IPS-18a (cell line): ENCODE measurements around the gene WDR70.
"Not testable (repeated sequence)": the region's sequence is repeated elsewhere in the genome, so short reads cannot be mapped to it uniquely, and the experiment has no call there.

ENCODE experiments used
- H3K27ac ChIP-seq: one replicate; pipeline ENCODE4 v1.5.1; 2013; ENCODE audit warnings: low read length
- H3K27me3 ChIP-seq: one replicate; pipeline ENCODE4 v1.6.1; 2013; ENCODE audit warnings: mild to moderate bottlenecking, low read length; ENCODE audit not compliant: control insufficient read depth, insufficient read depth
- H3K36me3 ChIP-seq: one replicate; pipeline ENCODE4 v1.6.1; 2013; ENCODE audit warnings: low read depth, low read length; ENCODE audit not compliant: control insufficient read depth
- H3K4me1 ChIP-seq: one replicate; pipeline ENCODE4 v1.6.1; 2013; ENCODE audit warnings: low read depth, low read length; ENCODE audit not compliant: control insufficient read depth
- H3K4me3 ChIP-seq: one replicate; pipeline ENCODE4 v1.5.1; 2013; ENCODE audit warnings: low read length
- H3K9ac ChIP-seq: one replicate; pipeline ENCODE4 v1.6.1; 2013; ENCODE audit warnings: mild to moderate bottlenecking, low read length, moderate library complexity
- H3K9me3 ChIP-seq: one replicate; pipeline ENCODE4 v1.6.1; 2013; ENCODE audit warnings: low read depth, low read length; ENCODE audit not compliant: control insufficient read depth

WDR70 gene

GRCh38 chr5:37580106-37580505 lies 201.0 kb downstream of the WDR70 start:
- Histone ChIP-seq H3K9ac (no peak overlapping the region), H3K4me1 (no peaks in the 10 kb centered on the region), H3K27ac (no peak overlapping the region), H3K4me3 (no peak overlapping the region), H3K27me3 (no peaks in the 10 kb centered on the region), H3K36me3 (no peaks in the 10 kb centered on the region), H3K9me3 (no peaks in the 10 kb centered on the region)

DNA sequence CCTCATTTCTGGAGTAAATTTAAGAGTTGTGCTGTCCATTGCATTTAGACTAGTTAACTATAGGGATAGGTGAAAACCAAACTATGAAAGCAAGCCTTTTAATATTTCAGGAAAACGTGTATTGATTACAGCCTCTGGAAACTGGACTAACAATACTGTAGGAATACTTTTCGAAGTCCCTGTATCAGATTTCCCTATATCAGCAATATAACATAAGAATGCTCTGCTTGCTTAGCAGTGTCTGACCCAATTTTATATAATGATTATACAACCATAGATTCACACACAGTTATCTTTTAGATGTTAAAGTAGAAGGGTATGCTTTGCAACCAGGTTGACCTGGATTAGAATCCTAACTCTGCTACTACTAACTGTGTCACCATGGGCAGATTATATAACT lies 203.1 kb downstream of the WDR70 start:
- Histone ChIP-seq H3K36me3 (no peaks in the 10 kb centered on the region), H3K27ac (no peak overlapping the region), H3K27me3 (no peaks in the 10 kb centered on the region), H3K9ac (no peak overlapping the region), H3K4me3 (no peak overlapping the region), H3K4me1 (no peaks in the 10 kb centered on the region), H3K9me3 (no peaks in the 10 kb centered on the region)

- not testable (repeated sequence) for H3K36me3 ChIP-seq, H3K27me3 ChIP-seq, H3K9ac ChIP-seq, H3K9me3 ChIP-seq, H3K27ac ChIP-seq, H3K4me1 ChIP-seq, H3K4me3 ChIP-seq
These were observed 214.2 kb downstream of the WDR70 start for GRCh38 chr5:37593292-37593691.

- H3K9me3 ChIP-seq, H3K4me3 ChIP-seq, H3K9ac ChIP-seq, H3K36me3 ChIP-seq, H3K27me3 ChIP-seq, H3K27ac ChIP-seq, H3K4me1 ChIP-seq: not testable (repeated sequence)
These were observed 215.7 kb downstream of the WDR70 start for GRCh38 chr5:37594864-37595263.

DNA sequence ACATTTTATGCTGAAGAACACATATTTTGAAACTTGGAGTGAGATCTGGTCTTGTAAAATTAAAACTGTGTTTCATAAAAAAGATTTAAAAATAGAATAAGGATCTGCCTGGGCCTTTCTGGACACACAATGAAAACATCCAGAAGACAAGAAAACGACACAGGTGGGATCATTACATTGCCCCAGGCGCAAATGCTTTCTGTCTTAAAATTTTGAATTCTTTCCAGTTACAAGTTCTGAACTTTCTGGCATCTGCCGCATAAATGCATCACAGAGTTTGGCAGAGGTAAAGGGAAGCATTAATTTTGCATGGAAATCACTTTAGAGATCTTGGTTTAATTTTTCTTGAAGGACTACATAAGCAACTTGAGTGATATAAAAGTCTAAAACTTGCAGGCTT lies 219.6 kb downstream of the WDR70 start:
- H3K4me1 ChIP-seq = no peaks in the 10 kb centered on the region
- H3K27me3 ChIP-seq = no peaks in the 10 kb centered on the region
- H3K27ac ChIP-seq = no peak overlapping the region
- no peak overlapping the region for H3K9ac ChIP-seq
- H3K9me3 ChIP-seq = no peaks in the 10 kb centered on the region
- H3K36me3 ChIP-seq = no peaks in the 10 kb centered on the region
- H3K4me3 ChIP-seq = no peak overlapping the region

DNA sequence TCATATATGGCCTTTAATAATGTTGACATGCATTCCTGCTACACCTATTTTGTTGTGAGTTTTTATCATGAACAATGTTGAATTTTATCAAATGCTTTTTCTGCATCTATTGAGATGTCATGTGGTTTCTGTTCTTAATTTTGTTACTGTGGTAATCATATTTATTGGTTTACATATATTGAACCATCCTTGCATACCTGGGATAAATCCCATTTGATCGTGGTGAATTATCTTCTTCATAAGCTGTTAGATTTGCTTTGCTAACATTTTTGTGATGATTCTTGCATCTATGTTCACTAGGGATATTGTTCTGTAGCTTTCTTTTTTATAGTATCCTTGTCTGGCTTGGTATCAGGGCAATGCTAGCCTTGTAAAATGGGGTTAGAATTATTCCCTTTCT lies 222.0 kb downstream of the WDR70 start:
- H3K27ac ChIP-seq = no peak overlapping the region
- no peaks in the 10 kb centered on the region for H3K9me3 ChIP-seq
- H3K27me3 ChIP-seq = no peaks in the 10 kb centered on the region
- no peak overlapping the region for H3K9ac ChIP-seq
- H3K4me3 ChIP-seq = no peak overlapping the region
- H3K4me1 ChIP-seq = no peaks in the 10 kb centered on the region
- no peaks in the 10 kb centered on the region for H3K36me3 ChIP-seq

GRCh38 chr5:37603072-37603471 lies 224.0 kb downstream of the WDR70 start:
- no peak overlapping the region for H3K4me3 ChIP-seq
- no peaks in the 10 kb centered on the region for H3K4me1 ChIP-seq
- H3K27me3 ChIP-seq = no peaks in the 10 kb centered on the region
- no peaks in the 10 kb centered on the region for H3K36me3 ChIP-seq
- no peaks in the 10 kb centered on the region for H3K9me3 ChIP-seq
- no peak overlapping the region for H3K27ac ChIP-seq
- no peak overlapping the region for H3K9ac ChIP-seq

DNA sequence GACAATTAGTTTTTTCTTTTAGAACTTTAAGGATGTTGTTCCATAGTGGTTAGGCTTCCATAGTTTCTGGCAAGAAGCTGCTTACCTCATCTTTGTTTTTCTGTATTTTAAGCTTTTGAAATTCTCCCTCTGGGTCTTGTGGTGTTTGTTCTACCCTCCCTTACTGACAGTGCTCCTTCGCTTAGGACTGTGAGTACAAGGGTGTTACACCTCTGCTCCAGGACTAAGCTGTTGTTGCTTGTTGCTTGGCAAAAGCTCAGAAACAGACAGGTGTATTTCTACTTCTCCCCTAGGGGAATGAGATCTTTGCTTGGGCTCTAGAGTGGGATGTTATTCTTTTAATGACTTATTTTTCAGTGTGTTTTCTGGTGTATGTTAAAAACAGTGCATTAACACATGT lies 225.2 kb downstream of the WDR70 start:
- Histone ChIP-seq H3K4me1 (no peaks in the 10 kb centered on the region), H3K36me3 (no peaks in the 10 kb centered on the region), H3K9ac (no peak overlapping the region), H3K4me3 (no peak overlapping the region), H3K27me3 (no peaks in the 10 kb centered on the region), H3K27ac (no peak overlapping the region), H3K9me3 (no peaks in the 10 kb centered on the region)

GRCh38 chr5:37606148-37606547 lies 227.0 kb downstream of the WDR70 start:
- H3K36me3 ChIP-seq = no peaks in the 10 kb centered on the region
- no peak overlapping the region for H3K4me3 ChIP-seq
- H3K27ac ChIP-seq = no peak overlapping the region
- no peaks in the 10 kb centered on the region for H3K27me3 ChIP-seq
- H3K4me1 ChIP-seq = no peaks in the 10 kb centered on the region
- H3K9me3 ChIP-seq = no peaks in the 10 kb centered on the region
- H3K9ac ChIP-seq = no peak overlapping the region

- H3K27ac ChIP-seq = no peak overlapping the region
- no peaks in the 10 kb centered on the region for H3K36me3 ChIP-seq
- H3K4me1 ChIP-seq = no peaks in the 10 kb centered on the region
- H3K9me3 ChIP-seq = no peaks in the 10 kb centered on the region
- no peak overlapping the region for H3K9ac ChIP-seq
- no peak overlapping the region for H3K4me3 ChIP-seq
- no peaks in the 10 kb centered on the region for H3K27me3 ChIP-seq
These were observed 227.6 kb downstream of the WDR70 start for GRCh38 chr5:37606632-37607248.

DNA sequence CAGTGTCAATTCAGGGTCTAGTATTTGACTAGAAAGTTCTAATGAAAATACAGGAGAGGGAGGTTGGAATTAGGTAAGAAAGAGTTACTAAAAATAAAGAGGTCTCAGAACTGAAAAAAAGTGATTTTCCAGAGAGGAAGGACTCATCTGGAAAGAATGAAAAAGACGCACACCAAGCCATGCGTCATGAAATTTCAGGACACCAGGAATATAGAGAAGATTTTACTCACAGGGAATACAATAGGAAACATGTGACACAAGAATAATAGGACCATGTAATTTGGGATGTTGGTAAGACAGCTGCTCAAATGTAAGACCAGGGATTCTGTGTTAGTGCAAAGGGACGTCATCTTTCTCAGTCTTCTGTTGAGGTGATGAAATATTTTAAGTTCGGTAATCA lies 236.1 kb downstream of the WDR70 start:
- Histone ChIP-seq H3K36me3 (no peaks in the 10 kb centered on the region), H3K4me3 (no peak overlapping the region), H3K4me1 (no peaks in the 10 kb centered on the region), H3K9me3 (no peaks in the 10 kb centered on the region), H3K27ac (no peak overlapping the region), H3K9ac (no peak overlapping the region), H3K27me3 (no peaks in the 10 kb centered on the region)

- H3K4me1 ChIP-seq = no peaks in the 10 kb centered on the region
- H3K9me3 ChIP-seq = no peaks in the 10 kb centered on the region
- H3K4me3 ChIP-seq = no peak overlapping the region
These were observed 240.2 kb downstream of the WDR70 start for GRCh38 chr5:37619353-37619752.

More at GRCh38 chr5:37619353-37619752, 240.2 kb downstream of the WDR70 start:
- Histone ChIP-seq H3K27me3 (no peaks in the 10 kb centered on the region), H3K27ac (no peak overlapping the region), H3K9ac (no peak overlapping the region), H3K36me3 (no peaks in the 10 kb centered on the region)
